Measurements from ENCODE around the gene EXOC2. TPM values are rescaled to one million over a fixed set of nuclear protein-coding genes. Genes with fewer than 3 reads are reported as not detected.

Gene EXOC2
- total RNA-seq, 1 donor from 2014 or later: 46.5 TPM

DNA sequence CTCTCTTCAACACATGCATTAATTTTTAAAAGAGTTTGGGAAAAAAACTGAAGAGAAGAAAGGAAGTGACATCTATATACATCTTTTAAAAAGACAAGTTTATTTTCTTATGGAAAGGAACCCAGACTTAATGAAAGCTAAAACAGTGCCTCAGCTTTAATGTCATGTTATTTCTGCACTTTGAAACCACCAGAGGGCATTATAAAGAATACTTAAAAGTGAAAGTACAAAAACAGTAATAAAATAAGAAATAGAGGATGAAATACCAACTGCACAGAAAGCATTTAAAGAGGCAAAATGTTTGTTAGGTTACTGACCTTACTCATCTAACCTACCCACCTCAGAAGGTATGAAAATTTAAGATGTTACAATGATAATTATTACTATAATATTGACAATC lies 134.8 kb downstream of the EXOC2 start:
- TF ChIP-seq, protein P1, sequence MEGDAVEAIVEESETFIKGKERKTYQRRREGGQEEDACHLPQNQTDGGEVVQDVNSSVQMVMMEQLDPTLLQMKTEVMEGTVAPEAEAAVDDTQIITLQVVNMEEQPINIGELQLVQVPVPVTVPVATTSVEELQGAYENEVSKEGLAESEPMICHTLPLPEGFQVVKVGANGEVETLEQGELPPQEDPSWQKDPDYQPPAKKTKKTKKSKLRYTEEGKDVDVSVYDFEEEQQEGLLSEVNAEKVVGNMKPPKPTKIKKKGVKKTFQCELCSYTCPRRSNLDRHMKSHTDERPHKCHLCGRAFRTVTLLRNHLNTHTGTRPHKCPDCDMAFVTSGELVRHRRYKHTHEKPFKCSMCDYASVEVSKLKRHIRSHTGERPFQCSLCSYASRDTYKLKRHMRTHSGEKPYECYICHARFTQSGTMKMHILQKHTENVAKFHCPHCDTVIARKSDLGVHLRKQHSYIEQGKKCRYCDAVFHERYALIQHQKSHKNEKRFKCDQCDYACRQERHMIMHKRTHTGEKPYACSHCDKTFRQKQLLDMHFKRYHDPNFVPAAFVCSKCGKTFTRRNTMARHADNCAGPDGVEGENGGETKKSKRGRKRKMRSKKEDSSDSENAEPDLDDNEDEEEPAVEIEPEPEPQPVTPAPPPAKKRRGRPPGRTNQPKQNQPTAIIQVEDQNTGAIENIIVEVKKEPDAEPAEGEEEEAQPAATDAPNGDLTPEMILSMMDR (IDR thresholded peaks at IDR 0.05): peak; percentile 16
- TF ChIP-seq EZH2 (IDR thresholded peaks at IDR 0.05): no peak
- Histone ChIP-seq H2AFZ (replicated peaks) (no peak overlapping the region), H4K20me1 (ENCODE audit: low read depth) (no peaks in the 10 kb centered on the region), H3K27me3 (no peaks in the 10 kb centered on the region), H3F3A (ENCODE audit: low read depth) (no peaks in the 10 kb centered on the region), H3K36me3 (no peaks in the 10 kb centered on the region), H3K4me2 (no peak overlapping the region), H3K27ac (no peak overlapping the region), H3K9ac (no peak overlapping the region), H3K4me3 (no peak overlapping the region), H3K79me2 (ENCODE audit: low read depth) (no peaks in the 10 kb centered on the region), H3K4me1 (no peaks in the 10 kb centered on the region), H3K9me3 (ENCODE audit: low read depth) (no peaks in the 10 kb centered on the region)
- DNase-seq (ENCODE audit: low spot score): no peak
- peaks cover 2% of the 10 kb centered on the region for H3K27me3 Mint-ChIP-seq (ENCODE audit: insufficient read depth, low read depth)
- H3K4me1 Mint-ChIP-seq: peaks cover 6% of the 10 kb centered on the region
- H3K36me3 Mint-ChIP-seq: peaks cover 26% of the 10 kb centered on the region
- H3K4me3 Mint-ChIP-seq: no peak overlapping the region
- peaks cover 3% of the 10 kb centered on the region for H3K9me3 Mint-ChIP-seq
- H3K27ac Mint-ChIP-seq: no peak overlapping the region

DNA sequence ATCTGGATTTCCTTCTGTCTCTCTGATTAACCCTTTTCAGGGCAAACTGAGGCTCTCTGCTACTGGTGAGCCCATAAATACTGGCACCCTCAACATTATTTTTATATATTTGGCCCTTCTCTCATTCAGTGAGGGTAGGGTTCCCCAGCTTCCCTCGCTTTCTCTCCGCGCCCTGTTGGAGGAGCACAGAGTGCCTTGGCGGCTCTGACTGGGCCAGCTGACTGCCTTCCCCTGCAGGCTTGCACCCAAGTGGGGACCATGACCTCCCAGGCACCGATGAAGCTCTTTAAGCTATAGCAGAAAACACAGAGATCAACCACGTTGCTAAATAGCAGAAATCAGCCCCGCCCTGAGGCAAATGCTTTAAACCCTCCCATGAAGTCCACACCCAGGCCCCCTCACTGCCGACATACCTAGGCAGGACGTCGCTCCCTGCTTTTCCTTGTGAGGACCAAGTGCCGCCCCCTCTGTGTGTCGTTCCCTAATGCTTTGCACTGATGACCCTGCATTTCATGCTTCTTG lies 141.0 kb downstream of the EXOC2 start:
- H3F3A ChIP-seq (ENCODE audit: low read depth): peaks cover 14% of the 10 kb centered on the region
- no peak overlapping the region for H3K27ac Mint-ChIP-seq
- TF ChIP-seq EZH2phosphoT487 (IDR thresholded peaks at IDR 0.05) (no peak), EZH2 (IDR thresholded peaks at IDR 0.05) (no peak)
- TF ChIP-seq, protein P1 (IDR thresholded peaks at IDR 0.05): no peak
- peak overlapping the region; percentile 41 for H3K27ac ChIP-seq
- no peaks in the 10 kb centered on the region for H3K36me3 ChIP-seq
- no peaks in the 10 kb centered on the region for H3K27me3 ChIP-seq
- H3K36me3 Mint-ChIP-seq: peaks cover 17% of the 10 kb centered on the region
- peaks cover 16% of the 10 kb centered on the region for H3K4me1 ChIP-seq
- peaks cover 2% of the 10 kb centered on the region for H3K27me3 Mint-ChIP-seq (ENCODE audit: insufficient read depth, low read depth)
- DNase-seq (ENCODE audit: low spot score): no peak
- H3K4me1 Mint-ChIP-seq: peaks cover 14% of the 10 kb centered on the region
- H3K9ac ChIP-seq: no peak overlapping the region
- H3K9me3 Mint-ChIP-seq: no peaks in the 10 kb centered on the region
- H3K79me2 ChIP-seq (ENCODE audit: low read depth): no peaks in the 10 kb centered on the region
- H3K4me2 ChIP-seq: peak overlapping the region; percentile 40
- H3K4me3 ChIP-seq: no peak overlapping the region
- no peaks in the 10 kb centered on the region for H4K20me1 ChIP-seq (ENCODE audit: low read depth)
- H2AFZ ChIP-seq (replicated peaks): no peak overlapping the region
- H3K9me3 ChIP-seq (ENCODE audit: low read depth): no peaks in the 10 kb centered on the region
- H3K4me3 Mint-ChIP-seq: no peak overlapping the region

DNA sequence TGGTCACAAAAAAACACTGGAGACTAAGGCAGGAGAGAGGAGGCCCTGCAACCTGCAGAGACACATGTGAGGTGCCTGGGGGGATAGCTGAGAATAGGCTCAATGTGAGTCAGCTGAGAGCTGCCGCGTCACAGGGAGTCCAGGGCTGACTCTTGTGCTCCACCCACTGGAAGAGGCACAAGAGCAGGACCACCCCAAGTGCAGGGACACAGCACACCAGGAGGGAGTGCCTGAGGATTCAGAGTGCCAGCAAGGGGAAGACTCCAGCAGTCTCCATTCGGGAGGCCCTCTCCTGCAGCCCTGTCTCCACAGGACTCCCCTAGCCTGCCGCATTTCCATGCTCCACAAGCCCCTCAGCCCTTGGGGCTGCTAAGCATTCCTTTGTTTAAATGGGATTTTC lies 141.5 kb downstream of the EXOC2 start:
- H3K36me3 ChIP-seq: no peaks in the 10 kb centered on the region
- TF ChIP-seq, protein P1 (IDR thresholded peaks at IDR 0.05): peak; percentile 18
- no peak for TF ChIP-seq EZH2phosphoT487 (IDR thresholded peaks at IDR 0.05)
- Mint-ChIP-seq H3K4me1 (peaks cover 14% of the 10 kb centered on the region), H3K9me3 (no peaks in the 10 kb centered on the region), H3K27ac (no peak overlapping the region), H3K27me3 (ENCODE audit: insufficient read depth, low read depth) (peaks cover 2% of the 10 kb centered on the region), H3K36me3 (peaks cover 17% of the 10 kb centered on the region), H3K4me3 (no peak overlapping the region)
- no peak overlapping the region for H3K4me3 ChIP-seq
- DNase-seq (ENCODE audit: low spot score): peak; percentile 70
- no peaks in the 10 kb centered on the region for H4K20me1 ChIP-seq (ENCODE audit: low read depth)
- peaks cover 14% of the 10 kb centered on the region for H3F3A ChIP-seq (ENCODE audit: low read depth)
- no peaks in the 10 kb centered on the region for H3K9me3 ChIP-seq (ENCODE audit: low read depth)
- H3K4me2 ChIP-seq: peak overlapping the region; percentile 57
- H3K4me1 ChIP-seq: peaks cover 16% of the 10 kb centered on the region
- peak overlapping the region; percentile 41 for H3K27ac ChIP-seq
- no peaks in the 10 kb centered on the region for H3K27me3 ChIP-seq
- no peaks in the 10 kb centered on the region for H3K79me2 ChIP-seq (ENCODE audit: low read depth)
- H3K9ac ChIP-seq: no peak overlapping the region
- H2AFZ ChIP-seq (replicated peaks): peak overlapping the region; percentile 29
